ENCODE data around the gene INTS4. TPM values are rescaled to one million over a fixed set of nuclear protein-coding genes. Genes with fewer than 3 reads are reported as not detected.

The INTS4 gene
- total RNA-seq, 1 donor from 2014 or later: 35.9 TPM

DNA sequence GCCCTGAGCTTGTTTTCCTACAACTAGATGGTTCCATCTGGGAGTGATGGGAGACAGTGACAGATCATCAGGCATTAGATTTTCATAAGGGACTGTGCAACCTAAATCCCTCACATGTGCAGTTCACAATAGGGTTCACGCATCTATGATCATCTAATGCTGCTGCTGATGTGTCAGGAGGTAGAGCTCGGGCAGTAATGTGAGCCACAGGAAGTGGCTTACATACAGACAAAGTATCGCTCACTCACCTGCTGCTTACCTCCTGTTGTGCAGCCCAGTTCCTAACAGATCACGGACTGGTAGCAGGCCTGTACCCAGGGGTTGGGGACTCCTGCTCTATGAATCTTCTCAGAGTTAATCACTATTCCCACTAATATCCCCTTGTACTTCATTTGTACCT, 161.2 kb downstream of the INTS4 start:
- Histone ChIP-seq H3K4me1 (no peaks in the 10 kb centered on the region), H3K36me3 (peaks cover 6% of the 10 kb centered on the region), H3K27ac (no peak overlapping the region), H3K27me3 (no peaks in the 10 kb centered on the region), H3K9me3 (no peaks in the 10 kb centered on the region), H3K4me3 (no peak overlapping the region)
- DNase-seq (no peak), ATAC-seq (no peak)
- TF ChIP-seq, protein P1, sequence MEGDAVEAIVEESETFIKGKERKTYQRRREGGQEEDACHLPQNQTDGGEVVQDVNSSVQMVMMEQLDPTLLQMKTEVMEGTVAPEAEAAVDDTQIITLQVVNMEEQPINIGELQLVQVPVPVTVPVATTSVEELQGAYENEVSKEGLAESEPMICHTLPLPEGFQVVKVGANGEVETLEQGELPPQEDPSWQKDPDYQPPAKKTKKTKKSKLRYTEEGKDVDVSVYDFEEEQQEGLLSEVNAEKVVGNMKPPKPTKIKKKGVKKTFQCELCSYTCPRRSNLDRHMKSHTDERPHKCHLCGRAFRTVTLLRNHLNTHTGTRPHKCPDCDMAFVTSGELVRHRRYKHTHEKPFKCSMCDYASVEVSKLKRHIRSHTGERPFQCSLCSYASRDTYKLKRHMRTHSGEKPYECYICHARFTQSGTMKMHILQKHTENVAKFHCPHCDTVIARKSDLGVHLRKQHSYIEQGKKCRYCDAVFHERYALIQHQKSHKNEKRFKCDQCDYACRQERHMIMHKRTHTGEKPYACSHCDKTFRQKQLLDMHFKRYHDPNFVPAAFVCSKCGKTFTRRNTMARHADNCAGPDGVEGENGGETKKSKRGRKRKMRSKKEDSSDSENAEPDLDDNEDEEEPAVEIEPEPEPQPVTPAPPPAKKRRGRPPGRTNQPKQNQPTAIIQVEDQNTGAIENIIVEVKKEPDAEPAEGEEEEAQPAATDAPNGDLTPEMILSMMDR (IDR thresholded peaks at IDR 0.05): no peak
- intact Hi-C loops (cut with DNase I): no loop called here

DNA sequence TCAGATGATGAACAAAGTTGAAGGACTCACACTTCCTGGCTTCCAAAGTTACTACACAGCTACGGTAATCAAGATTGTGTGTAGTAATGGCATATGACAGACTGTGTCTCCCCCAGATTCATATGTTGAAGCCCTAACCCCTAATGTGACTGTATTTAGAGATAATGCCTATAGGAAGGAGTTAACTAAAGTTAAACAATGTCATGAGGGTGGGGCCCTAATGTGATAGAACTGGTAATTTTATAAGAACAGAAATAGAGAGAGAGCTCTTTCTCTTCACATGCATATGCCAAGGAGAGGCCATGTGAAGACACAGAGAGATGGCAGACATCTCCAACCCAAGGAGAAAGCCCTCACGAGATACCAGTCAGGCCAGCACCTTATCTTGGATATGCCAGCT, 165.5 kb downstream of the INTS4 start:
- H3K4me1 ChIP-seq: peaks cover 3% of the 10 kb centered on the region
- no peaks in the 10 kb centered on the region for H3K36me3 ChIP-seq
- DNase-seq (no peak), ATAC-seq (no peak)
- TF ChIP-seq, protein P1 (IDR thresholded peaks at IDR 0.05): no peak
- H3K27ac ChIP-seq: no peak overlapping the region
- H3K9me3 ChIP-seq: no peaks in the 10 kb centered on the region
- no peaks in the 10 kb centered on the region for H3K27me3 ChIP-seq
- intact Hi-C loops (cut with DNase I): no loop called here
- H3K4me3 ChIP-seq: no peak overlapping the region

Other genes with a start within 250 kb of the INTS4 start
- 62.5 TPM for gene RSF1, start 173.9 kb downstream of the INTS4 start, total RNA-seq
- gene AAMDC, start 173.5 kb downstream of the INTS4 start, total RNA-seq: 27.3 TPM
- gene KCTD14, start 28.6 kb upstream of the INTS4 start, total RNA-seq: 13.6 TPM
- not detected for gene THRSP, start 69.2 kb upstream of the INTS4 start, total RNA-seq
- gene NDUFC2, start 85.2 kb upstream of the INTS4 start, total RNA-seq: 140 TPM
- gene ALG8, start 145.0 kb upstream of the INTS4 start, total RNA-seq: 31.5 TPM
- gene KCTD21, start 194.0 kb upstream of the INTS4 start, total RNA-seq: 10.9 TPM
- 7.1 TPM for gene USP35, start 194.3 kb upstream of the INTS4 start, total RNA-seq